ENCODE data around the gene DSE.

The DSE gene

DNA sequence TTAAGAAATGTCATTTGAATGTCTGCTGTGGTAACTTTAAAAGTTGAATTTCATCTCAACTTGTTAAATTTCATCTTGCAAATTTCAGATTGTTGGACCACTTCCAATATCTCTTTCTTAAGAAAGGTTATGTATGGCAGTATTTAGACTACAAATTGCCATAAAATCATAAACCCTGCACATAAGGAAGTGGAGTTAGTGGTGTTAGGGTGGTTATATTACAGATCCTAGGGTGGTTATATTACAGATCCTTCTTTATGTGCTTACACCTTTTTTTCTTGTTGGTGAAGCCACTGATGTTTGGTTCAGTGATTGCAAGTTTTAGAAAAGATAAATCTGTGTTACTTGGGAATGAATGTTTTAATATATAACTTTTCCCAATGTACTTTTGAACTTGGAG lies 9.0 kb downstream of the DSE start:
- Histone ChIP-seq H3K4me3 (ENCODE audit: insufficient read depth in 1 of 2, low read depth in 1 of 2, low read length in 2 of 2) (no peak overlapping the region), H2BK15ac (ENCODE audit: low read depth, poor library complexity, severe bottlenecking) (no peak overlapping the region)

DNA sequence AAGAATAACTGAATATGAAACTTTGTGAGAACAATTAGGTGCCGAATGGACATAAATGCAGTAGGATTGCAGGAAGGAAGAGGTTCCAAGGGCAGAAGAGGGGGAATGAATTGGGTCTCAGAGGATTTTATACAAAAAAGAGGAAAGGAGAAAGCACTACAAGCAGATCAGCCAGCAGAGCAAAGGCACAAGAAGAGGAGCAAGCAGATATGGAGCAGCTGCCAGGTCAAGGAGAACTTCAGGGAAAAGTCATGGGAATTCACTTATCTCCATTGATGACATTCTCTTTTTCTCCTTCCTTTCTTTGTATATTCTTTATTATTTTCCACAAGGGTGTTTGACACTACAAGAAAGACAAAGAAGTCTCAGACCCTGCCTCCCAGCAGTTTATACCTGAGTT lies 9.6 kb downstream of the DSE start:
- Histone ChIP-seq H2AFZ (ENCODE audit: low read depth, low read length) (no peak overlapping the region), H4K91ac (ENCODE audit: low read length) (no peak overlapping the region), H3K9me3 (ENCODE audit: control insufficient read depth, low read length) (no peaks in the 10 kb centered on the region), H3K9ac (ENCODE audit: low read length) (no peak overlapping the region), H2BK120ac (ENCODE audit: low read depth, low read length) (no peak overlapping the region), H3K79me1 (replicated peaks; ENCODE audit: low read length, poor library complexity, severe bottlenecking) (peaks cover 9% of the 10 kb centered on the region), H2BK12ac (ENCODE audit: low read length in 2 of 2) (no peak overlapping the region), H3K4me1 (ENCODE audit: control insufficient read depth, insufficient read depth, low read depth, low read length) (peaks cover 3% of the 10 kb centered on the region), H2BK5ac (ENCODE audit: low read depth, low read length, poor library complexity, severe bottlenecking) (no peak overlapping the region), H4K8ac (ENCODE audit: low read length) (no peak overlapping the region), H3K27ac (ENCODE audit: low read length, poor library complexity, severe bottlenecking) (no peak overlapping the region), H3K4me3 (ENCODE audit: insufficient read depth in 1 of 2, low read depth in 1 of 2, low read length in 2 of 2) (no peak overlapping the region), H3K14ac (ENCODE audit: low read length in 2 of 2) (no peak overlapping the region), H2AK5ac (ENCODE audit: low read length, severe bottlenecking) (no peak overlapping the region), H3K4me2 (ENCODE audit: low read length, poor library complexity, severe bottlenecking) (no peak overlapping the region), H3K27me3 (ENCODE audit: control insufficient read depth in 1 of 2, insufficient read depth in 1 of 2, low read length in 2 of 2) (no peaks in the 10 kb centered on the region), H3K23ac (ENCODE audit: low read length in 2 of 2) (no peak overlapping the region), H3K36me3 (ENCODE audit: control insufficient read depth in 1 of 2, insufficient read depth in 2 of 2, low read depth in 1 of 2, low read length in 2 of 2) (peaks cover 0 to 2% of the 10 kb centered on the region in 2 experiments), H2BK15ac (ENCODE audit: low read depth, poor library complexity, severe bottlenecking) (no peak overlapping the region), H3K18ac (ENCODE audit: low read depth in 1 of 2, low read length in 2 of 2) (no peak overlapping the region), H3K4ac (ENCODE audit: low read depth in 1 of 2, low read length in 2 of 2) (no peak overlapping the region)
- 100% methylated on average over 1 of the region's 1 CpG for WGBS
- no peak for DNase-seq

More for the DNA sequence above, 9.0 kb downstream of the DSE start:
- H3K4ac ChIP-seq (ENCODE audit: low read depth in 1 of 2, low read length in 2 of 2), result no peak overlapping the region
- H3K79me1 ChIP-seq (replicated peaks; ENCODE audit: low read length, poor library complexity, severe bottlenecking), result peaks cover 9% of the 10 kb centered on the region
- H2BK120ac ChIP-seq (ENCODE audit: low read depth, low read length), result no peak overlapping the region
- H2BK5ac ChIP-seq (ENCODE audit: low read depth, low read length, poor library complexity, severe bottlenecking), result no peak overlapping the region
- no peak overlapping the region for H2AK5ac ChIP-seq (ENCODE audit: low read length, severe bottlenecking)
- H3K14ac ChIP-seq (ENCODE audit: low read length in 2 of 2), result no peak overlapping the region
- H4K8ac ChIP-seq (ENCODE audit: low read length), result no peak overlapping the region
- H3K9ac ChIP-seq (ENCODE audit: low read length), result no peak overlapping the region
- no peaks in the 10 kb centered on the region for H3K27me3 ChIP-seq (ENCODE audit: control insufficient read depth in 1 of 2, insufficient read depth in 1 of 2, low read length in 2 of 2)
- no peaks in the 10 kb centered on the region for H3K4me1 ChIP-seq (ENCODE audit: control insufficient read depth, insufficient read depth, low read depth, low read length)
- peaks cover 0 to 2% of the 10 kb centered on the region in 2 experiments for H3K36me3 ChIP-seq (ENCODE audit: control insufficient read depth in 1 of 2, insufficient read depth in 2 of 2, low read depth in 1 of 2, low read length in 2 of 2)
- DNase-seq, result no peak
- no peak overlapping the region for H3K4me2 ChIP-seq (ENCODE audit: low read length, poor library complexity, severe bottlenecking)
- H2AFZ ChIP-seq (ENCODE audit: low read depth, low read length), result no peak overlapping the region
- no peak overlapping the region for H3K23ac ChIP-seq (ENCODE audit: low read length in 2 of 2)
- no peak overlapping the region for H4K91ac ChIP-seq (ENCODE audit: low read length)
- H3K27ac ChIP-seq (ENCODE audit: low read length, poor library complexity, severe bottlenecking), result no peak overlapping the region
- no peaks in the 10 kb centered on the region for H3K9me3 ChIP-seq (ENCODE audit: control insufficient read depth, low read length)
- H3K18ac ChIP-seq (ENCODE audit: low read depth in 1 of 2, low read length in 2 of 2), result no peak overlapping the region
- H2BK12ac ChIP-seq (ENCODE audit: low read length in 2 of 2), result no peak overlapping the region

DNA sequence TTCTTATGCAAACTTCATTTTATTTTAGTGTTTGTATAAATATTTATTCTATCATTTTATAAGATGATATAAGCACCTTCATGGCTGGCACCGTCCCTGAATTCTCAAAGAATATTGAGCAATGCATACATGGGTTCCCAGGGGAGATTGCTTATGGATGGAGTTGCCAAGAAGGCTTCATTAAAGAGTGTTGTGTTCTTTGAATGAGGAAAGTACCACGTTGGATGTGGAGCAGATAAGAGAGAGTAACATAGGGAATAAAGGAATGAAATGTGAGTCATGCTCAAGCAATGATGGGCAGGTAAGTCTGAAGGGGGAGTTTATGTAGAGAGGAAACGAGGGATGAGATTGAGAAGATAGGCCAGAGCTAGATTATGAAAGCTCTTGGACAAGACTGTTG lies 10.3 kb downstream of the DSE start:
- no peak for DNase-seq
- no peaks in the 10 kb centered on the region for H3K9me3 ChIP-seq (ENCODE audit: control insufficient read depth, low read length)
- 71% methylated on average over 3 of the region's 3 CpGs for WGBS

DNA sequence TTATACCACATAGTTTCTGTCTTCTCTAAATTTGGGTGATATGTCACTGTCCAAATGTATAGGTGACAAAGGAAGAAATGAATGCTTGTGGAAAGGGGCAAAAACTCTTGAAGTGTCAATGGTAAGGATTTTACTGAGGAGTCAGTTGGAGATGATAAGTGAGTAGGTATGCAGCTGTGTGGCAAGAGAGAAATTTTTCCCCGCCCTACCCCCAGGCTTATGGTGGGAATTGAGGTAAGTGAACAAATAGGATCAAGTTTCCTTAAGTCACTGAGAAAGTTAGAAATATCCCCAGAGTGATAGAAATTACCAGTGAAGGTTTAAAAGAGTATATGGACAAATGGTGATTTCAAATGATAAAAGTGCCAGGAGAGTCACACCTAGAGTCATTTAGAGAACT lies 11.8 kb downstream of the DSE start:
- DNase-seq, result no peak
- Histone ChIP-seq H2AK5ac (ENCODE audit: low read length, severe bottlenecking) (no peak overlapping the region), H3K4me2 (ENCODE audit: low read length, poor library complexity, severe bottlenecking) (no peak overlapping the region), H3K9me3 (ENCODE audit: control insufficient read depth, low read length) (no peaks in the 10 kb centered on the region), H3K4ac (ENCODE audit: low read depth in 1 of 2, low read length in 2 of 2) (no peak overlapping the region), H3K36me3 (ENCODE audit: control insufficient read depth in 1 of 2, insufficient read depth in 2 of 2, low read depth in 1 of 2, low read length in 2 of 2) (peaks cover 0 to 2% of the 10 kb centered on the region in 2 experiments), H3K9ac (ENCODE audit: low read length) (no peak overlapping the region), H3K4me3 (ENCODE audit: insufficient read depth in 1 of 2, low read depth in 1 of 2, low read length in 2 of 2) (no peak overlapping the region), H2AFZ (ENCODE audit: low read depth, low read length) (no peak overlapping the region), H3K4me1 (ENCODE audit: control insufficient read depth, insufficient read depth, low read depth, low read length) (peaks cover 7% of the 10 kb centered on the region), H4K91ac (ENCODE audit: low read length) (no peak overlapping the region), H3K79me1 (replicated peaks; ENCODE audit: low read length, poor library complexity, severe bottlenecking) (peaks cover 9% of the 10 kb centered on the region), H3K23ac (ENCODE audit: low read length in 2 of 2) (no peak overlapping the region), H2BK5ac (ENCODE audit: low read depth, low read length, poor library complexity, severe bottlenecking) (no peak overlapping the region), H2BK12ac (ENCODE audit: low read length in 2 of 2) (no peak overlapping the region), H3K14ac (ENCODE audit: low read length in 2 of 2) (no peak overlapping the region), H3K27ac (ENCODE audit: low read length, poor library complexity, severe bottlenecking) (no peak overlapping the region), H3K18ac (ENCODE audit: low read depth in 1 of 2, low read length in 2 of 2) (no peak overlapping the region), H3K27me3 (ENCODE audit: control insufficient read depth in 1 of 2, insufficient read depth in 1 of 2, low read length in 2 of 2) (no peaks in the 10 kb centered on the region), H2BK120ac (ENCODE audit: low read depth, low read length) (no peak overlapping the region), H4K8ac (ENCODE audit: low read length) (no peak overlapping the region), H2BK15ac (ENCODE audit: low read depth, poor library complexity, severe bottlenecking) (no peak overlapping the region)
- 100% methylated on average over 1 of the region's 1 CpG for WGBS

More for the DNA sequence above, 10.3 kb downstream of the DSE start:
- no peak overlapping the region for H3K23ac ChIP-seq (ENCODE audit: low read length in 2 of 2)
- no peak overlapping the region for H2BK12ac ChIP-seq (ENCODE audit: low read length in 2 of 2)
- H3K27ac ChIP-seq (ENCODE audit: low read length, poor library complexity, severe bottlenecking), result no peak overlapping the region
- H3K18ac ChIP-seq (ENCODE audit: low read depth in 1 of 2, low read length in 2 of 2), result no peak overlapping the region
- peaks cover 3% of the 10 kb centered on the region for H3K4me1 ChIP-seq (ENCODE audit: control insufficient read depth, insufficient read depth, low read depth, low read length)
- peaks cover 9% of the 10 kb centered on the region for H3K79me1 ChIP-seq (replicated peaks; ENCODE audit: low read length, poor library complexity, severe bottlenecking)
- H2AK5ac ChIP-seq (ENCODE audit: low read length, severe bottlenecking), result no peak overlapping the region
- H3K9ac ChIP-seq (ENCODE audit: low read length), result no peak overlapping the region
- H2BK15ac ChIP-seq (ENCODE audit: low read depth, poor library complexity, severe bottlenecking), result no peak overlapping the region
- no peak overlapping the region for H4K91ac ChIP-seq (ENCODE audit: low read length)
- no peaks in the 10 kb centered on the region for H3K27me3 ChIP-seq (ENCODE audit: control insufficient read depth in 1 of 2, insufficient read depth in 1 of 2, low read length in 2 of 2)
- H3K36me3 ChIP-seq (ENCODE audit: control insufficient read depth in 1 of 2, insufficient read depth in 2 of 2, low read depth in 1 of 2, low read length in 2 of 2), result peaks cover 0 to 2% of the 10 kb centered on the region in 2 experiments
- H3K4me3 ChIP-seq (ENCODE audit: insufficient read depth in 1 of 2, low read depth in 1 of 2, low read length in 2 of 2), result no peak overlapping the region
- H2BK5ac ChIP-seq (ENCODE audit: low read depth, low read length, poor library complexity, severe bottlenecking), result no peak overlapping the region
- H2AFZ ChIP-seq (ENCODE audit: low read depth, low read length), result no peak overlapping the region
- H3K4ac ChIP-seq (ENCODE audit: low read depth in 1 of 2, low read length in 2 of 2), result no peak overlapping the region
- no peak overlapping the region for H2BK120ac ChIP-seq (ENCODE audit: low read depth, low read length)
- no peak overlapping the region for H3K14ac ChIP-seq (ENCODE audit: low read length in 2 of 2)
- H4K8ac ChIP-seq (ENCODE audit: low read length), result no peak overlapping the region
- no peak overlapping the region for H3K4me2 ChIP-seq (ENCODE audit: low read length, poor library complexity, severe bottlenecking)

Measured in mesenchymal stem cell (in vitro differentiated cells and primary cell).